Astrocyte (in vitro differentiated cells and primary cell): ENCODE measurements around the gene SCAF8. TPM values are rescaled to one million over a fixed set of nuclear protein-coding genes. Genes with fewer than 3 reads are reported as not detected.

ENCODE experiments used
- DNase-seq: peaks from one replicate; pipeline ENCODE4 v3.0.0-alpha.2; 2010; ENCODE audit warnings: low read depth
- FAIRE-seq: peaks from 2 replicates; lab custom pipeline; 2011; peaks lifted over from hg19 to GRCh38; lab: Jason Lieb, UNC
- H2AFZ ChIP-seq: 2 replicates; pipeline ENCODE4 v1.6.0; 2012; ENCODE audit warnings: low read depth, low read length, inconsistent platforms
- H3K27ac ChIP-seq: 2 replicates; pipeline ENCODE4 v1.5.1; 2011; ENCODE audit warnings: low read depth, low read length, inconsistent platforms
- H3K27me3 ChIP-seq: 2 replicates; pipeline ENCODE4 v1.6.0; 2011; ENCODE audit warnings: low read length, inconsistent platforms; ENCODE audit not compliant: insufficient read depth
- H3K36me3 ChIP-seq: 2 replicates; pipeline ENCODE4 v1.5.1; 2011; ENCODE audit warnings: low read length, inconsistent platforms; ENCODE audit not compliant: insufficient read depth
- H3K4me1 ChIP-seq: 2 replicates; pipeline ENCODE4 v1.5.1; 2011; ENCODE audit warnings: low read length, inconsistent platforms; ENCODE audit not compliant: insufficient read depth
- H3K4me2 ChIP-seq: 2 replicates; pipeline ENCODE4 v1.6.0; 2012; ENCODE audit warnings: low read length, inconsistent platforms
- H3K4me3 ChIP-seq: 2 replicates; pipeline ENCODE4 v1.5.1; 2011; ENCODE audit warnings: low read depth, mild to moderate bottlenecking, low read length, inconsistent platforms; ENCODE audit not compliant: insufficient read depth
- H3K79me2 ChIP-seq: 2 replicates; pipeline ENCODE4 v1.6.0; 2012; ENCODE audit warnings: mild to moderate bottlenecking, low read length, inconsistent platforms; ENCODE audit not compliant: insufficient read depth
- H3K9ac ChIP-seq: 2 replicates; pipeline ENCODE4 v1.6.0; 2012; ENCODE audit warnings: mild to moderate bottlenecking, low read length, inconsistent platforms
- H3K9me3 ChIP-seq: 2 replicates; pipeline ENCODE4 v1.5.1; 2012; ENCODE audit warnings: low read depth, mild to moderate bottlenecking, low read length, inconsistent platforms; ENCODE audit not compliant: insufficient read depth
- H4K20me1 ChIP-seq: 2 replicates; pipeline ENCODE4 v1.6.0; 2012; ENCODE audit warnings: low read length, inconsistent platforms; ENCODE audit not compliant: insufficient read depth
- H3K27ac Mint-ChIP-seq: one replicate; pipeline ENCODE4 v1.8.0; 2021; ENCODE audit warnings: mild to moderate bottlenecking, mixed read lengths; ENCODE audit not compliant: unreplicated experiment
- H3K27me3 Mint-ChIP-seq: one replicate; pipeline ENCODE4 v1.8.0; 2021; ENCODE audit warnings: low read depth, mixed read lengths; ENCODE audit not compliant: unreplicated experiment
- H3K36me3 Mint-ChIP-seq: one replicate; pipeline ENCODE4 v1.8.0; 2021; ENCODE audit warnings: low read depth, mixed read lengths; ENCODE audit not compliant: unreplicated experiment
- H3K4me1 Mint-ChIP-seq: one replicate; pipeline ENCODE4 v1.8.0; 2021; ENCODE audit warnings: low read depth, mixed read lengths; ENCODE audit not compliant: unreplicated experiment
- H3K4me3 Mint-ChIP-seq: one replicate; pipeline ENCODE4 v1.8.0; 2021; ENCODE audit warnings: mild to moderate bottlenecking, moderate library complexity, mixed read lengths; ENCODE audit not compliant: unreplicated experiment
- H3K9me3 Mint-ChIP-seq: one replicate; pipeline ENCODE4 v1.8.0; 2021; ENCODE audit warnings: mild to moderate bottlenecking, mixed read lengths; ENCODE audit not compliant: unreplicated experiment
- EZH2 ChIP-seq: IDR thresholded peaks from 2 replicates; pipeline ENCODE4 v1.6.1; 2012; ENCODE audit warnings: mild to moderate bottlenecking, low read length, inconsistent platforms; ENCODE audit not compliant: insufficient read depth
- total RNA-seq: library from RNA; stranded (reverse); gene quantifications from 2 replicates; pipeline ENCODE4 v1.2.1, GENCODE V29; 2021
- TF ChIP-seq, protein P1 (sequence below): IDR thresholded peaks from 2 replicates; pipeline ENCODE4 v1.5.1; 2011; ENCODE audit warnings: low read depth, mild to moderate bottlenecking, inconsistent platforms, low read length, moderate library complexity; ENCODE audit not compliant: insufficient read depth

SCAF8 gene
- total RNA-seq, 1 donor from 2014 or later = 36.0 TPM

GRCh38 chr6:154758125-154758524, 24.9 kb downstream of the SCAF8 start:
- Histone ChIP-seq H3K79me2 (peaks cover 100% of the 10 kb centered on the region), H3K9me3 (no peaks in the 10 kb centered on the region), H3K4me2 (no peak overlapping the region), H3K9ac (no peak overlapping the region), H3K27me3 (no peaks in the 10 kb centered on the region), H3K27ac (no peak overlapping the region), H3K36me3 (no peaks in the 10 kb centered on the region), H3K4me1 (no peaks in the 10 kb centered on the region), H3K4me3 (no peak overlapping the region), H4K20me1 (peaks cover 88% of the 10 kb centered on the region), H2AFZ (no peak overlapping the region)
- Mint-ChIP-seq H3K27me3 (no peaks in the 10 kb centered on the region), H3K9me3 (no peaks in the 10 kb centered on the region), H3K27ac (no peak overlapping the region), H3K4me3 (no peak overlapping the region), H3K4me1 (peaks cover 26% of the 10 kb centered on the region), H3K36me3 (no peaks in the 10 kb centered on the region)
- TF ChIP-seq, protein P1, sequence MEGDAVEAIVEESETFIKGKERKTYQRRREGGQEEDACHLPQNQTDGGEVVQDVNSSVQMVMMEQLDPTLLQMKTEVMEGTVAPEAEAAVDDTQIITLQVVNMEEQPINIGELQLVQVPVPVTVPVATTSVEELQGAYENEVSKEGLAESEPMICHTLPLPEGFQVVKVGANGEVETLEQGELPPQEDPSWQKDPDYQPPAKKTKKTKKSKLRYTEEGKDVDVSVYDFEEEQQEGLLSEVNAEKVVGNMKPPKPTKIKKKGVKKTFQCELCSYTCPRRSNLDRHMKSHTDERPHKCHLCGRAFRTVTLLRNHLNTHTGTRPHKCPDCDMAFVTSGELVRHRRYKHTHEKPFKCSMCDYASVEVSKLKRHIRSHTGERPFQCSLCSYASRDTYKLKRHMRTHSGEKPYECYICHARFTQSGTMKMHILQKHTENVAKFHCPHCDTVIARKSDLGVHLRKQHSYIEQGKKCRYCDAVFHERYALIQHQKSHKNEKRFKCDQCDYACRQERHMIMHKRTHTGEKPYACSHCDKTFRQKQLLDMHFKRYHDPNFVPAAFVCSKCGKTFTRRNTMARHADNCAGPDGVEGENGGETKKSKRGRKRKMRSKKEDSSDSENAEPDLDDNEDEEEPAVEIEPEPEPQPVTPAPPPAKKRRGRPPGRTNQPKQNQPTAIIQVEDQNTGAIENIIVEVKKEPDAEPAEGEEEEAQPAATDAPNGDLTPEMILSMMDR = no peak
- no peak for TF ChIP-seq EZH2
- FAIRE-seq = no peak
- DNase-seq = no peak

GRCh38 chr6:154763650-154764049, 30.4 kb downstream of the SCAF8 start:
- H3K4me3 ChIP-seq = no peak overlapping the region
- H3K9me3 Mint-ChIP-seq = peaks cover 2% of the 10 kb centered on the region
- H3K27ac ChIP-seq = no peak overlapping the region
- TF ChIP-seq, protein P1 = no peak
- no peak for TF ChIP-seq EZH2
- H3K4me2 ChIP-seq = no peak overlapping the region
- H3K27me3 Mint-ChIP-seq = no peaks in the 10 kb centered on the region
- no peak for DNase-seq
- H4K20me1 ChIP-seq = peaks cover 92% of the 10 kb centered on the region
- H3K4me3 Mint-ChIP-seq = no peak overlapping the region
- peaks cover 1% of the 10 kb centered on the region for H3K36me3 Mint-ChIP-seq
- H3K4me1 Mint-ChIP-seq = peaks cover 17% of the 10 kb centered on the region
- peaks cover 5% of the 10 kb centered on the region for H3K4me1 ChIP-seq
- H3K9ac ChIP-seq = no peak overlapping the region
- no peaks in the 10 kb centered on the region for H3K9me3 ChIP-seq
- FAIRE-seq = no peak
- H3K27ac Mint-ChIP-seq = no peak overlapping the region
- H3K79me2 ChIP-seq = peaks cover 100% of the 10 kb centered on the region
- no peaks in the 10 kb centered on the region for H3K27me3 ChIP-seq
- no peak overlapping the region for H2AFZ ChIP-seq
- H3K36me3 ChIP-seq = no peaks in the 10 kb centered on the region

DNA sequence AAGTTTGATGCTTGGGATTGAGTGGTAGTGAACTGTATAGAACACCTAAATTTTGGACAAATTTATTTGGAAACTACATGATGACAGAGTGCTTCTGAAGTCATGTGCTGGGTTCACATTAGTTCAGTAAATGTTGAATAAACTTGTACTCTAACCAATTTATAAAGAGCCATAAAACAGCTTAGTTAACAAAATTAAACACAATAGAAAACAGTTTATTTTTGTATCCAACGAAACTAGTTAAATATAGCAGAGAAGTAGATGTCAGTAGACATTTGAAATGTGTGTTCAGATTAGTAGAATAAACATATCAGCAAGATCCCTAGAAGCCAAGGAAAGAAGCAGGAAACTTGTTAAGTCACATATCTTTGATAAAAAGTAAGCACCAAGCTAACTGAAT, 32.1 kb downstream of the SCAF8 start:
- TF ChIP-seq EZH2 = no peak
- TF ChIP-seq, protein P1 = no peak
- H3K4me2 ChIP-seq = no peak overlapping the region
- H2AFZ ChIP-seq = no peak overlapping the region
- peaks cover 5% of the 10 kb centered on the region for H3K4me1 ChIP-seq
- peaks cover 13% of the 10 kb centered on the region for H3K4me1 Mint-ChIP-seq
- no peak overlapping the region for H3K4me3 ChIP-seq
- FAIRE-seq (no peak), DNase-seq (no peak)
- no peak overlapping the region for H3K27ac ChIP-seq
- H3K36me3 ChIP-seq = no peaks in the 10 kb centered on the region
- peaks cover 1% of the 10 kb centered on the region for H3K36me3 Mint-ChIP-seq
- H3K4me3 Mint-ChIP-seq = no peak overlapping the region
- peaks cover 100% of the 10 kb centered on the region for H3K79me2 ChIP-seq
- H3K27me3 Mint-ChIP-seq = no peaks in the 10 kb centered on the region
- H3K9me3 ChIP-seq = no peaks in the 10 kb centered on the region
- H4K20me1 ChIP-seq = peaks cover 95% of the 10 kb centered on the region
- no peak overlapping the region for H3K27ac Mint-ChIP-seq
- H3K9ac ChIP-seq = no peak overlapping the region
- H3K9me3 Mint-ChIP-seq = peaks cover 2% of the 10 kb centered on the region
- H3K27me3 ChIP-seq = no peaks in the 10 kb centered on the region
